Hematopoietic multipotent progenitor cell treated with erythropoietin and hydrocortisone succinate and interleukin-3 and kit ligand, for 4 days (in vitro differentiated cells): ENCODE results near the gene EFCAB5.
"Not testable (repeated sequence)": the region's sequence is repeated elsewhere in the genome, so short reads cannot be mapped to it uniquely, and the experiment has no call there.

Experiments used
- DNase-seq: peaks from one replicate; pipeline ENCODE4 v3.0.0-alpha.2; 2015

Gene EFCAB5

DNA sequence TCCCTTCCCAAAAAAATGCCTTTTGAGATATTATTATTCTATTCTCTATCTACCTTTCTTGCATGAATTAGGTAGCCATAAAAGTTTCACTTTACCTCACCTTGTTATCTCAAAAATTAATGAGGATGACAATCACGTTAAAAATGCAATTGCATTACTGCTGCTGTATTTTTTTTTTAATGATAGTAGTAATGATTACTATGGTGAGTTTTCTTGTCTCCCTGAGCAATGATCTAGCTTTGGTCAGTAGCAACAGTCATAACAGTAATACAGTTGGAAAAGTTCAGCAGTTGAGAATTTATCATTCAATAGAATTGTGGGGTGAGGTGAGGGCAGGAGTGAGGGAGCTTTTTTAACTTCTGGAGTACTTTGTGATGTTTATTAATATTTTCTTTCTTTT, at the start of gene EFCAB5:
EFCAB5 (plus strand) TSS at position 301 of the 400 bp plus-strand sequence. CDS start 163 bp downstream, outside the sequence.
- no peak for DNase-seq

DNA sequence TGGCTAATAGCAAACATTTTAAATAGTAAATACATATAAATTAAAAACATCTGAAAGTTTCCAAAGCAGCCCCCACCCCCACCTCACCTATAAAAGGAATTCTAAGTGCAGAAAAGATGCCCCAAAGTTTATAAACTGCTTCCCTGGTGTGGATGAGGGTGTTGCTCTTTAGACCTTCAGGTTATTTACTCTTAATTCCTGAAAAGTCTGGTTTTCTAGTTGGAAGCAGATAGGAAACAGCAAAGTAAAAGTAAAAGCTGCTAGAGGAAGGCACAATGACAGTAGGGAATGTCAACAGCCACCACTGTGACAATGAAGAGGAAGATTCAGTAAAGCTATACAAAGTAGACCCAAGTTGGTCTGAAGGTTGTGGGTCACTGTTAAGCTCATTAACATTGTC, 49.2 kb upstream of the EFCAB5 start:
- no peak for DNase-seq

DNA sequence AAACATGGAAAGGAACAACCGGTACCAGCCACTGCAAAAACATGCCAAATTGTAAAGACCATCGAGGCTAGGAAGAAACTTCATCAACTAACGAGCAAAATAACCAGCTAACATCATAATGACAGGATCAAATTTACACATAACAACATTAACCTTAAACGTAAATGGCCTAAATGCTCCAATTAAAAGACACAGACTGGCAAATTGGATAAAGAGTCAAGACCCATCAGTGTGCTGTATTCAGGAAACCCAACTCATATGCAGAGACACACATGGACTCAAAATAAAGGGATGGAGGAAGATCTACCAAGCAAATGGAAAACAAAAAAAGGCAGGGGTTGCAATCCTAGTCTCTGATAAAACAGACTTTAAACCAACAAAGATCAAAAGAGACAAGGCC, 44.3 kb upstream of the EFCAB5 start:
- not testable (repeated sequence) for DNase-seq

DNA sequence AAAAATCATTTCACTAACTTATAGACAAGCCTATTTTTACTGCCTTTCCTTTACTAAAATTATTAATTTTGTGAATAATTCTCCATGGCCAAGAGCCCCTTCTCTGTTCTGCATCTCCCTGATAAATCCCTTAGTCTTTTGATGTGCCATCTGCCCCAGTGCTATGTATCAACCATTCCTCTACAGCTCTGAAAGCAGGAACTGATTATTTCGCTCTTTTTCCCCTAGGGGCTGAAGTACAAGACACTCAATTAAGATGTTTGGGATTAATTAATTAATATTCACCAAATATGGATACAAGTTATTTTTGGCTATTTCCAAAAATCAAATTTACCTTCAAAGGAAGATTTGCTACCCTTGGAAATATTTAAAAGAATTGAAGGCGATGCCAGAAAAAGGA, 38.0 kb upstream of the EFCAB5 start:
- DNase-seq = no peak

DNA sequence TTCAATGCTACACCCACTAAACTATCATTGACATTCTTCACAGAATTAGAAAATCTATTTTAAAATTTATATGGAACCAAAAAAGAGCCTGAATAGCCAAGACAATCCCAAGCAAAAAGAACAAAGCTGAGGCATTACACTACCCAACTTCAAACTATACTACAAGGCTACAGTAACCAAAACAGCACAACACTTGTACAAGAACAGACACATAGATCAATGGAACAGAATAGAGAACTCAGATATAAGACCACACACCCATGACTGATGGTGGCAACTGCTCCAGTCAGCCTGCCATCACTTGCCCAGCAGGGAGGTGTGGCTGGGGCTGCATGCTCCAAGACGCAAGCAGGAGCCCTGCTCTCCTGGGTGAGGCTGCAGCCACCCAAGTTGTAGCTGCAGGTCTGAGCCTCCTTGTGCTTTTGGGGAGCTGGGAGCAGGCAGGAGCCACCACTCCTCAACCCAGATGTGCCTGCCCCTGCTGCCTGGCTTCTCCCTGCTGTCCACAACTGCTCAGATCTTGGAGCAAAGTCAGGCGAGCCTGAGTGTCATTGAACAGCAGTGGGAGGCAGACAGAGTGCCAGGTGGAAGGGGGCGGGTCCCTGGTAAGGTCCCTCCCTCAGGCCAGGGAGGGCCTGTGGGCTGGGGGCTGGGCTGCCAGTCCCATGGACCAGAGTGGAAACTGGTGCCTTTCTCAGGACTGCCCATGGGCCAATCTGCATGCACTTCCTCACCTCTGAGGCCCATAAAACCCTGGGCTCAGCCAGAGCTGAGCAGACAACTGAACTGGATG, 36.2 kb upstream of the EFCAB5 start:
- no peak for DNase-seq

DNA sequence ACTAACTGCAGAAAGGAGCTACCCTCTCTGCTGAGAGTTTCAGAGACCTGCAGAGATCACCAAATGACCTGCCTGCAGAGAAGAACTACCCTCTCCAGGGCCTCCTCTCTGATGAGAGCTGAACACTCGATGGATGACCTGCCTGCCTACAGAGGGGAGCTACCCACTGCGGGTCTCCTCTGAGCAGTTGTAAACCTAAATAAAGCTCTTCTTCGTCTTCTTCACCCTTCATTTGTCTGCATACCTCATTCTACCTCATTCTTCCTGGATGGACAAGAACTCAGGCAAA, 35.6 kb upstream of the EFCAB5 start:
- no peak for DNase-seq

DNA sequence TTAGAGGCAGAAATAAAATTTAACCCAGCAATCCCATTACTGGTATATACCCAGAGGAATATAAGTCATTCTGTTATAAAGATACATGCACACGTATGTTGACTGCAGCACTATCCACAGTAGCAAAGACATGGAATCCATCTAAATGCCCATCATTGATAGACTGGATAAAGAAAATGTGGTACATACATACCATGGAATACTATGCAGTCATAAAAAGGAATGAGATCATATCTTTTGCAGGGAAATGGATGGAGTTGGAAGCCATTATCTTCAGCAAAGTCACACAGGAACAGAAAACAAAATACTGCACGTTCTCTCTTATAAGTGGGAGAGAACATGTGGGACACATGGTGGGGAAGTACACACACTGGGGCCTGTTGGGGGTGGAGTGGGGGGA, 34.5 kb upstream of the EFCAB5 start:
- DNase-seq = no peak

DNA sequence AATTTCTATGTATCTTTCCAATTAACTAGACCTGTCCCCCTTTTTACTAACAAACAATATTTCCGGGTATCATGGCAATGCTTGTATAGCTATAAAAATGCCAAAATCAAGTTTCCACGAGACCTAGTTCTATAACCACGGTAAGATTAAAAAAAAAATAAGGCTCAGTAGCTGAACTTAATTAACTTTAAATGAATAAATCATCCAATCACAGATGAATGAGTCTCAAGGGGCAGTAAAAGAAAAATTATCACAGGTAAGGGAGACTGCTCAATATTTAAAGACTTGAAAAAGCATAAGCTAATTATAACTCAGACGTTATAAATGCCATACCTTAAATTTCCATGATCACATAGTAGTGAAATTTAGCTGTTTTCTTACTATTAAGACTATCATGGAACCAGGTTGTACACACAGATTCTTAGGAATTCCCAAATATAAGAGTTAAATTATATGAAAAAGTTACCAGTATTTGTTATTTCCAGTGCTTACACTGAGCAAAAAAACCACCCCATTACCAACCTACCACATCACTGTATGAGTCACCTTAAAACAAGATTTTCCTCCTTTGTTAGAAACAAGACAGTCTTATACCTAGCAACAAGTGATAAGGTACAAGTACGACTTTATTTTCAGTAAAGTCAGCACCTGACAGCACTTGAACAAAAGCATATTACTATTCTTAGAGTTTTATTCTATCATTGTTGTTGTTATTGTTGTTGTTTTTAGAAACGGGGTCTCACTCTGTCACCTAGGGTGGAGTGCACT, 32.0 kb upstream of the EFCAB5 start:
- DNase-seq = no peak

DNA sequence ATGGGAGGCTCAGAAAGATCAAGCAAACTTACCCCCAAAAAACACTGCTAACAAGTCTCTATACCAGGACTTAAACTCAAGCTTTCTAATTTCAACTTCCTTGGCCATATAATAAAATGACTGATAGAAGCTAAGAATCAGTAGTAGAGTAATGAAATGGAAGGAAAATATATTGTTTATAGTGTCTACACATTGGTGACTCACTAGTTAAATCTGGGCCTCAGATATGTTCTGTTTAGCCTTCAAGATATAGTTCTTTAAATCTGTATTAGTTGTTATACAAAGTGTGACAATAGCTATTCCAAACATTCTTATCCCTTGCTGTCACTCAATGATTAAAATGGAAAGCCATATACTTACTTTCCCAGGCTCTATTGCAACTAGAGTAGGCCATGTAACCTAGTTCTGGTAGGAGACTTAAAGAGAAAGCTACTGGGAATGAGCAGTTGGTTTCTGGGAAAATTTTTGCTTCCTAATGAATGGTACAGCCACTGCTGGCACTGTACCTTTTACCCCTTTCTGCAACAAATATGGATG, 29.7 kb upstream of the EFCAB5 start:
- no peak for DNase-seq

DNA sequence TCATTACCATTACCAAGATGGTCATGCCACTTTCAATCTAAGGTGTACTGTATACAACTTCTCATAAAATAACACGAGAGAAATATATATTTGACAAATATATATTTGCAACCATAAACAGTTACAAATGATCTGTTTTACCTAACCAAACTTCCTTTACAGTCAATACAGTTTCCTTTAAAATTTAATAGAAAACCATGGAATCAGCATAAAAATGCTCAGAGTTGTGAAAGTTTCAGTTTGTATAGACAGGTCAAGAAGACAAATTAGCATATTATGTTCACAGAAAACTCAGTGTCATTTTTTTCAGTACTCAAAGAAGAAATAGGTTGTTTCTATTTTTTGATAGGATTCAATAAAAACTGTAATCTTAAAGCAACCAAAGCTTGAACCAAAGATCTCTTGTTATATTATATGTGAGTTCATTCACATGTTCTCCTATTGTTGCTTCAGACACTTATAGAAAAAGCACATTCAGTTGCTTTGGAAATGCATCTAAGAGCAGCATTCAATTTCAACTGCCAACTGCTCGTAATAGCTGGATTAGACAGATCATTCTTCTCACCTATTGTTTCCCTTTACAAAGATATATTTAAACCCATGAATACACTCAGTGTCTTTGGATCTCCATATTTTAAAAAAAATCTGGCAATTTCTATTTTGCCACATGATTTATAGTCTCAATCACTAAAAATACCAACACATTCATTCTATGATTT, 26.5 kb upstream of the EFCAB5 start:
- no peak for DNase-seq

DNA sequence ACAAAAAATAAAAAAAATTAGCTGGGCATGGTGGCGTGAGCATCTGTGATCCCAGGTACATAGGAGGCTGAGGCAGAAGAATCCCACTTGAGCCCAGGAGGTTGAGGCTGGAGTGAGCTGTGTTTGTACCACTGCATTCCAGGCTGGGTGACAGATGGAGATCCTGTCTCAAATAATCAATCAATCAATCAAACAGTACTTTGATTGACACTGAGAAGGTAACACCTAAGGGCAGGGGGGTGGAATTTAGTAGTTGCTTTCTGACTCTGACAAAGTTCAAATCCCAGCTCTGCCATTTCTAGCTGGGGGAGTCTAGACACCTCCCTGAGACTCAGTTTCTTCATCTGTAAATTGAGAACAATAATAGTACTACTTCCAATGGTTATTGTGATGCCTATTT, 23.4 kb upstream of the EFCAB5 start:
- DNase-seq = no peak

DNA sequence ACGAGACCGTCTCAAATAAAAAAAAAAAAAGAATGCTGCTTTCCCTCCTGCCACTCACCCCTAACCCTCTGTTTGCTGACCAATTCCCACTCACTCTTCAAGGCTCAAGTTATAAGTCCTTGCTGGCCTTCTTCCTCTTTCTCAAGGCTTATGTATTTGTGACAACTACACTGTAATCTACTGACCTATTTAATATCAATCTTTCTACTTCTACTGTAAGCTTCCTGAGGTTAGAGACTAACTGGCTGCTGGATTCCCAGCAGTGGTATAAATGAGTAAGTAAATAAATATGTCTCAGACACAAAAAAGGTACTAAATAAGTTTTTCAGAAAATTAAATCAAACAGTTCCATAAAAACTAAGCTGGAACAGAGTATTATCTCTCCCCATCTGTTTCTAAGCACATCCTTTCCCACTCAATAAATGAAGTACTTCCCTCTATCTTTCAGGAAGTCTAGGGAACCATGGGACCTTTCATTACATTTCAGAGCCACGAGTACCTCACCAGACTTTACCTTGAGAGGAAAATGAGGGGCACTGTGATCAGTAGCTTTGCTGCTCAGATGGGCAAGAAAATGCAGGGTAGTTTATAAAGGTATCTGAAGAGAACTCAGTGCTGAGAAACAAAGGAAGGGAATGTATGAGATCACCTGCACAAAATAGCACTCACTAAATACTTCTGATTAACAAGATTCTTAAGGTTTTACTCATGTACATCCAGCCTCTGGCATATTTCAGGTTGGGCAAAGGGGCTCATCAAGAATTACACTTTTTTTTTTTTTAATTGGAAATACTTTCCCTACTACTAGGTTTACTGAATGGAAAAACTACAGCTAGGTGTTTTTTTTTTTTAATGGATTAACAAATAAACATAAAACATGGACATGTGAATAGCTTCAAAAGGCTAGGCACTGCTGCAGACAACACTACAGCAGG, 22.2 kb upstream of the EFCAB5 start:
- peak; percentile 39 for DNase-seq

DNA sequence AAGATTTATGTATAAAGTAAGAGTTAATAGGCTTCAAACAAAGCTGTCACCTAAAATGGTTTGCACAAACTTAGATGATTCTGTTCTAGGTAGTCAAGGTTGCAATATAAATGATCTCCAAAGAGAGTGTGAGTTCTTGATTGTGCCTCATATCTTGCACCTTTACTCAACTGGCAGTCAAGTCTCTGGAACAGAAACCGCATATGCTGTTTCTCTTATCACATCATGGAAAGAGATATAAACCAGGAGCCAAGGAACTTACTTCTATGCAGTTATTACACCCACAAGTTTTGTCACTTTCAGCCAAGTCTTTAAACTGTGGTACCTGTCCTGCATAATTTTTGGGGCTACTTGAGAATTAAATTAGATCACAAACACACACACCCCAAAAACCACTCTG, 16.6 kb upstream of the EFCAB5 start:
- DNase-seq = peak; percentile 33

DNA sequence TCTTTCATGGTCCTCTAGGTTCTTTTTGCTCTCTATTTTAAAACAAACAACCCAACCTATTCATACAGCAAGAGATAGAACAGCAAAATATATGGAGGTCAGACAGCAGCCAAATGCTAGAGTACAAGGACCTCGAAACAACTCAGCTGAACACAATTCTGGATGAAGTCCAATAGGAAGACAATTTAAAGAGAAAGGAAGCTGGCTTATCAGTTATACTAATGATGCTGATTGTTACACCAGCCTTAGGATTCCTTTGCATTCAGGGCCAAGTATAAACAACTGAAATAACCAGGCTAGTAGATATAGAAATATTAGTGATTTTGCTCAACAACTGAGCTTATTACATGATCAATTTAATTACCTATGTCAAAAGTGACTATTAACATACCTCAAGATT, 13.9 kb upstream of the EFCAB5 start:
- DNase-seq = peak; percentile 30

DNA sequence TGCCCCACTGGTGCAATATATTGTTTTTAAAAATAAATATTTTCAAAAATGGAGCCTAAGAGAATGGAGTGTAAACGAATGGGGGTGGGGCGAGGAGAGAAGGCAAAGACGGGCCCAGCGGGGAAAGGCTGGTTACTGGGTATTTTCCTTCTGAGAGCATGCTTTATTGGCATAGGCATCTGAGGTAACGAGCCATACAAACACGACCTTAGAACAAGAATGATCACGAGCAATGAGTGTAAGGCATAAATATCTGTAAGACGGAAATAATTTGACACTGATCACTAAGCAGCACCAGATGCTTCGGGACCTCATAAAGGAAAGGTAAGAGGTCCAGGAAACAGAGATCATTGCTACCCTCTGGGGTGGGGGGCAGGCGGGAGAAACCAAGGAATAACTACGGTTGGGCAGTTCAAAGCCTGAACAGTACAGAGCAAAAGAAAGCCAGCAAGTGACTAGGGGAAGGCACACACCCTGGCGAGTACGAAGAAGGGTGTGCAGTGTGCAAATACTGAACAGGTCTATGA, 12.4 kb upstream of the EFCAB5 start:
- DNase-seq = peak; percentile 79

DNA sequence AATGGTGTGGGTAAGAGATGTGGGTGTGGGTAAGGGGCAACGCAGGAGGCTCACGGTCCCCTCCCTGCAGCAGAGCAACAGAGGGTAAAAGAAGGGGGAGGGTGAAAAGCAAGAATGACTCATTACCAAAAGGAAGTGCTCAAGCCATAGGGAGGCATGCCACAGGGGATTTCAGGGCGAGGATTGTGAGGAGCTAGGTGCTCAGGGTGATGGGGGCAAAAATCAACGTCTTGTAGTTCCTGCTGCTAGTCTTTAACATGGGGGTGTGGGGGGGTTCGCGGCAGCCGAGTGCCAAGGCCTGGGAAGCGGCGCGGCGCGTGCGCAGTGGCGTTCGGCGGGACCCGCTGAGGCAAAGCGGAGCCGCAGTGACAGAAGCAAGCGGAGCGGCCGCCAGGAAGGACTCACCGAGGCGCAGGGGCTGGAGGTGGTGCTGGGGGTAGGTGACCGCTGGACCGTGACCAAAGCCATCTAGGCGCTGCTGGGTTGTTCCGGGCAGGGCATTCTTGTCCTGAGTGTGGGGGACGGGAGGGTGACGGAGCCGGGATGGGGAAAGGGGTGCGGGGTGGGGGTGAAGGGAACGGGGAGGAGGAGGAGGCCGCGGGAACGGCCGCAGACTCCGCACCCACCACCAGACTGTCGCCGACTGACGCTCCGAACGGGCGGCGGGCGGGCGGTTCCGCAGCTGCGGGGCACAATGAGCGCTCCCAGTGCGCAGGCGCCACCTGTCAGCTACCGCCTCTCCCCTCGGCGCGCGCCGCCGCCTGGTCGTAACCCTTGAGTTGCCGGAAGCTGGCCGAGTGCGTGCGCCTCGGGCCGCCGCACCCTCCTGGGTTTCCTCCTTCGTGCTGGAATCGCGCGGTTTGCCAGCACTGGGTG, 11.7 kb upstream of the EFCAB5 start, which contains the start of gene SSH2:
SSH2 (minus strand) TSS at position 696 of the 876 bp plus-strand sequence; CDS start at position 468, 228 bp downstream.
- DNase-seq = peak; percentile 96

DNA sequence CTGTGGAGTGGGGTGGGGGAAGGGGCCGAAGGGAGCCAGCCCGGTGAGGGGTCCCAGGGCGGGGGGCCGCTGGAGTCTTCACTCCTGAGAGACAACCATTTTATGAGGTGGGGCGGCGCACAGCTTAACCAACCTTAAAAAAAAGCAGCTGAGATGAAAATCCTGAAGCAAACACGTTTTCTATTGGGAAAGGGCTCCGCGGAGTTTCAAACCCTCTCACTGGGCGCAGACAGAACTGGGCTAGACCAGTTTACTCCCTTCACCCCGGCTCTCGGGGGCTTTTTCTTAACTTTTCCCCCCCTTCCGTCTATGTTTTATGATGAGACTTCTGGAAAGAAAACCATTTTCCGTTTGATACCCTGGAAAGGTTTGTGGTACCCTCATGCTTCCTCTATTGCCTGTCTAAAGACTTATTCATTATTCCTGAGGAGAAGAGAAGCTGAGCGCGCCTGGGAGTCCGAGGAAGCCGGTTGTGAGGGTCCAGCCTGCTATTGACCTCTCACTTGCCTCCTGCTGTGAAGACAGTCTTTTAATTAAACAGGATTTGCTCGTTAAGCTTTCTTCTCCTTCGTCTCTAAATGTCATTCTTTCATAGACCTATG, 10.9 kb upstream of the EFCAB5 start:
- no peak for DNase-seq

DNA sequence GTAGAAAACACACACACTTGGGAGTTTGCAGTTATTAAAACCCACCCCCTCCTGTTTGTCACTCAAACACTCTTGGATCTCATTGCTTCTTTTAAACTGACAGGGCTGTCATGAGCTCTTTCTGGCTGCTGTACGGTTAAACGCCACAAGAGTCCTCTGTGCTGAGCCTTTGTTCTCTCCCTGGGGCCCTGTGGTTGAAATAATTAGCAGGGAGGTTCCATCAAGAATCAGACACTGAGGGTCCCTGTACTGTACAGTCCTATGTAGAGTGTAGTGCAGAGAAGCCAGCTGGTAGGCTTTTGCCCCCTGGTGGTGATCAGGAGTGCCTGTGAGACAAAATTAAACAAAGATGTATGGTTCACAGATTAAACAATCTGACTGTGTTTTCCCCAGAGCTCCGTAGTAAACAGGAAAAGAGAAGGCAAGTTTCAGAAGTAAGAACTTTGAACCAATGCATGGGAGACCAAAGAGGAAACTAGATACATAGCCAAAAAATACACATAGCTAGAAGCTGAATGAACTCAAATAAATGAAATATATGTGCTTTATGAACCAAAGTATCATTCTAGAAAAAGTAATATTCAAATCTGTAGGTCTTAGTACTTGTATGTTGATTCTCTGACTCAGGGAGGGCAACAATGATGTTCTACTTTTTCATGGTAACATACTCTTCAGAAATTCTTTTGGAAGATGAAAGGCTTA, 10.1 kb upstream of the EFCAB5 start:
- peak; percentile 97 for DNase-seq

DNA sequence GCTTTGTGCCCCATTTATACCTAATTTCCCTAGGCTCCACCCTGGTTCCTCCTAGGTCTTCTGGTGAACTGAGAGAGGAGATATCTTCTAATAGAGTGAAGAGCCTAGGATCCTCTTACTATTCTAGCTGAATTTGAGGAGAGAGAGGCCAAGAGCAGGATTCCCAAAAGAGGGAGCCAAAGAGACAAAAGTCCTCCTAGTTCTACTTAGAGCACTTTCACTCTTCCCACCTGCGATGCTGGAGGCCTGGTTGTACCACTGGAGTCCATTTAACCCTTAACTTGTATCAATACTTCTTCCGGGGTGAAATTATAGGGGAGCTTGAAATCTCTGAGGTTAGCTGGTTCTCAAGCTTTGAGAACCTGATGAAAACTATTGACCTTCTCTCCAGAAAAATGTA, 8.1 kb upstream of the EFCAB5 start:
- DNase-seq = no peak

DNA sequence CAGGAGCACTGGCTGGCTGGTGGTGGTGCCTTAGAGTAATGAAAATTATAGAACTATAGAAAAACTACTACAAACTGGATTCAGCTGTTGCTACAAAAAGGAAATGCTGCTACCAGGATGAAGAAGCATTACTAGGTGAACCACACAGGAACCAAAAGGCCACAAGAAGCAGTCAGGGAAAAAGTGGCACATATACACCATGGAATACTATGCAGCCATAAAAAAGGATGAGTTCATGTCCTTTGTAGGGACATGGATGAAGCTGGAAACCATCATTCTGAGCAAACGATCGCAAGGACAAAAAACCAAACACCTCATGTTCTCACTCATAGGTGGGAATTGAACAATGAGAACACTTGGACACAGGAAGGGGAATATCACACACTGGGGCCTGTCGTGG, 5.5 kb upstream of the EFCAB5 start:
- not testable (repeated sequence) for DNase-seq
